ENCODE results near the gene CLPTM1.
"Not testable (repeated sequence)": the region's sequence is repeated elsewhere in the genome, so short reads cannot be mapped to it uniquely, and the experiment has no call there.

Gene CLPTM1, protein sequence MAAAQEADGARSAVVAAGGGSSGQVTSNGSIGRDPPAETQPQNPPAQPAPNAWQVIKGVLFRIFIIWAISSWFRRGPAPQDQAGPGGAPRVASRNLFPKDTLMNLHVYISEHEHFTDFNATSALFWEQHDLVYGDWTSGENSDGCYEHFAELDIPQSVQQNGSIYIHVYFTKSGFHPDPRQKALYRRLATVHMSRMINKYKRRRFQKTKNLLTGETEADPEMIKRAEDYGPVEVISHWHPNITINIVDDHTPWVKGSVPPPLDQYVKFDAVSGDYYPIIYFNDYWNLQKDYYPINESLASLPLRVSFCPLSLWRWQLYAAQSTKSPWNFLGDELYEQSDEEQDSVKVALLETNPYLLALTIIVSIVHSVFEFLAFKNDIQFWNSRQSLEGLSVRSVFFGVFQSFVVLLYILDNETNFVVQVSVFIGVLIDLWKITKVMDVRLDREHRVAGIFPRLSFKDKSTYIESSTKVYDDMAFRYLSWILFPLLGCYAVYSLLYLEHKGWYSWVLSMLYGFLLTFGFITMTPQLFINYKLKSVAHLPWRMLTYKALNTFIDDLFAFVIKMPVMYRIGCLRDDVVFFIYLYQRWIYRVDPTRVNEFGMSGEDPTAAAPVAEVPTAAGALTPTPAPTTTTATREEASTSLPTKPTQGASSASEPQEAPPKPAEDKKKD

DNA sequence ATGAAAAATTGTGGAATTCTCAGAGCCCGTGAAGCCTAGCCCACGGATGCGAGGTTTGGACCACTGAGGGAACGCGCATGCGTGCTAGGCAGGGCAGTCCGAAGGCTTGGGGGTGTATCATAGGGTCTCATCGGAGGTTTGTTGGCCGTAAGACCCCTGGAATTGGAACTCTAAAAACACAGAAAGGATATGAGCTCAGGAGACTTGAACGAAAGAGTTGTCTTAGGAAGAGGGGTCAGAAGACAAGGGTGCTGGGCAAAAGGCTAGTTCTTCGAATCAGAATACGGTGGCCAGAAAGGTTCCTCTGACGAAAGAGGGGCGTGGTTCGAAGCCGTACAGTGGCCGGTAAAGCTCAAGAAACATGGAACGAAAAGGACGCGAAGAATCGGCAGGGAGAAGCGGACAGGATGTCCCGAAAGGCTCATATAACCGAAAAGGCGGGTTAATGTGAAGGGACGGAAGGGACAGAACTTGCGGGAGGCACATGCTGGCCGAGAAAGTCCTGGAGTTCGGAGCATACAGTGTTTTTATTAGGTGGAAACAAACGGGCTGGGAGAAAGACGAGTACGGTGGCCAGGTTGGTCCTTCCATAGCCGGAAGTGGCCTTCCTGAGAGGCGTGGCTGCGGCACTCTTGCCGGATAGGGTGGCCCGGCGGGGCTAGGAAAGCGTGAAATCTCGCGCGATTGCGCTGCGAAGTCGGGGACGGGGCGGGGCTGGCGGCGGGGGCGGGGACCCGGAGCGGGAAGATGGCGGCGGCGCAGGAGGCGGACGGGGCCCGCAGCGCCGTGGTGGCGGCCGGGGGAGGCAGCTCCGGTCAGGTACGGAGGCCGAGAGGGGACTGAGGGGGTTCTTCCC lies at the start of gene CLPTM1:
Gene CLPTM1 (plus strand): TSS at position 732 of the 856 bp plus-strand sequence. CDS start 16 bp downstream, at position 748.
- peak; percentile 40 to 97 (median 93) for DNase-seq

DNA sequence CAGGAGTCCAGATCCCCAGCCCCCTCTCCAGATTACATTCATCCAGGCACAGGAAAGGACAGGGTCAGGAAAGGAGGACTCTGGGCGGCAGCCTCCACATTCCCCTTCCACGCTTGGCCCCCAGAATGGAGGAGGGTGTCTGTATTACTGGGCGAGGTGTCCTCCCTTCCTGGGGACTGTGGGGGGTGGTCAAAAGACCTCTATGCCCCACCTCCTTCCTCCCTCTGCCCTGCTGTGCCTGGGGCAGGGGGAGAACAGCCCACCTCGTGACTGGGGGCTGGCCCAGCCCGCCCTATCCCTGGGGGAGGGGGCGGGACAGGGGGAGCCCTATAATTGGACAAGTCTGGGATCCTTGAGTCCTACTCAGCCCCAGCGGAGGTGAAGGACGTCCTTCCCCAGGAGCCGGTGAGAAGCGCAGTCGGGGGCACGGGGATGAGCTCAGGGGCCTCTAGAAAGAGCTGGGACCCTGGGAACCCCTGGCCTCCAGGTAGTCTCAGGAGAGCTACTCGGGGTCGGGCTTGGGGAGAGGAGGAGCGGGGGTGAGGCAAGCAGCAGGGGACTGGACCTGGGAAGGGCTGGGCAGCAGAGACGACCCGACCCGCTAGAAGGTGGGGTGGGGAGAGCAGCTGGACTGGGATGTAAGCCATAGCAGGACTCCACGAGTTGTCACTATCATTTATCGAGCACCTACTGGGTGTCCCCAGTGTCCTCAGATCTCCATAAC lies 49.6 kb upstream of the CLPTM1 start, which contains the start of gene APOE:
Gene APOE (plus strand): TSS at position 360 of the 724 bp plus-strand sequence. CDS start 829 bp downstream, outside the sequence.
- DNase-seq, result peak in 48 of 58 donors; percentile 6 to 77 (median 48)

DNA sequence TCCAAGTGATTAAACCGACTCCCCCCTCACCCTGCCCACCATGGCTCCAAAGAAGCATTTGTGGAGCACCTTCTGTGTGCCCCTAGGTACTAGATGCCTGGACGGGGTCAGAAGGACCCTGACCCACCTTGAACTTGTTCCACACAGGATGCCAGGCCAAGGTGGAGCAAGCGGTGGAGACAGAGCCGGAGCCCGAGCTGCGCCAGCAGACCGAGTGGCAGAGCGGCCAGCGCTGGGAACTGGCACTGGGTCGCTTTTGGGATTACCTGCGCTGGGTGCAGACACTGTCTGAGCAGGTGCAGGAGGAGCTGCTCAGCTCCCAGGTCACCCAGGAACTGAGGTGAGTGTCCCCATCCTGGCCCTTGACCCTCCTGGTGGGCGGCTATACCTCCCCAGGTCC lies 47.6 kb upstream of the CLPTM1 start:
- no peak for DNase-seq

DNA sequence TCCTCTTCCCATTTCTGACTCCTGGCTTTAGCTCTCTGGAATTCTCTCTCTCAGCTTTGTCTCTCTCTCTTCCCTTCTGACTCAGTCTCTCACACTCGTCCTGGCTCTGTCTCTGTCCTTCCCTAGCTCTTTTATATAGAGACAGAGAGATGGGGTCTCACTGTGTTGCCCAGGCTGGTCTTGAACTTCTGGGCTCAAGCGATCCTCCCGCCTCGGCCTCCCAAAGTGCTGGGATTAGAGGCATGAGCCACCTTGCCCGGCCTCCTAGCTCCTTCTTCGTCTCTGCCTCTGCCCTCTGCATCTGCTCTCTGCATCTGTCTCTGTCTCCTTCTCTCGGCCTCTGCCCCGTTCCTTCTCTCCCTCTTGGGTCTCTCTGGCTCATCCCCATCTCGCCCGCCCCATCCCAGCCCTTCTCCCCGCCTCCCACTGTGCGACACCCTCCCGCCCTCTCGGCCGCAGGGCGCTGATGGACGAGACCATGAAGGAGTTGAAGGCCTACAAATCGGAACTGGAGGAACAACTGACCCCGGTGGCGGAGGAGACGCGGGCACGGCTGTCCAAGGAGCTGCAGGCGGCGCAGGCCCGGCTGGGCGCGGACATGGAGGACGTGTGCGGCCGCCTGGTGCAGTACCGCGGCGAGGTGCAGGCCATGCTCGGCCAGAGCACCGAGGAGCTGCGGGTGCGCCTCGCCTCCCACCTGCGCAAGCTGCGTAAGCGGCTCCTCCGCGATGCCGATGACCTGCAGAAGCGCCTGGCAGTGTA lies 46.9 kb upstream of the CLPTM1 start:
- DNase-seq, result no peak

DNA sequence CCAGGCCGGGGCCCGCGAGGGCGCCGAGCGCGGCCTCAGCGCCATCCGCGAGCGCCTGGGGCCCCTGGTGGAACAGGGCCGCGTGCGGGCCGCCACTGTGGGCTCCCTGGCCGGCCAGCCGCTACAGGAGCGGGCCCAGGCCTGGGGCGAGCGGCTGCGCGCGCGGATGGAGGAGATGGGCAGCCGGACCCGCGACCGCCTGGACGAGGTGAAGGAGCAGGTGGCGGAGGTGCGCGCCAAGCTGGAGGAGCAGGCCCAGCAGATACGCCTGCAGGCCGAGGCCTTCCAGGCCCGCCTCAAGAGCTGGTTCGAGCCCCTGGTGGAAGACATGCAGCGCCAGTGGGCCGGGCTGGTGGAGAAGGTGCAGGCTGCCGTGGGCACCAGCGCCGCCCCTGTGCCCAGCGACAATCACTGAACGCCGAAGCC lies 46.3 kb upstream of the CLPTM1 start:
- peak in 1 of 58 donors; percentile 5 for DNase-seq

DNA sequence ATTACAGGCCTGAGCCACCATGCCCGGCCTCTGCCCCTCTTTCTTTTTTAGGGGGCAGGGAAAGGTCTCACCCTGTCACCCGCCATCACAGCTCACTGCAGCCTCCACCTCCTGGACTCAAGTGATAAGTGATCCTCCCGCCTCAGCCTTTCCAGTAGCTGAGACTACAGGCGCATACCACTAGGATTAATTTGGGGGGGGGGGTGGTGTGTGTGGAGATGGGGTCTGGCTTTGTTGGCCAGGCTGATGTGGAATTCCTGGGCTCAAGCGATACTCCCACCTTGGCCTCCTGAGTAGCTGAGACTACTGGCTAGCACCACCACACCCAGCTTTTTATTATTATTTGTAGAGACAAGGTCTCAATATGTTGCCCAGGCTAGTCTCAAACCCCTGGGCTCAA lies 45.4 kb upstream of the CLPTM1 start:
- DNase-seq, result no peak

DNA sequence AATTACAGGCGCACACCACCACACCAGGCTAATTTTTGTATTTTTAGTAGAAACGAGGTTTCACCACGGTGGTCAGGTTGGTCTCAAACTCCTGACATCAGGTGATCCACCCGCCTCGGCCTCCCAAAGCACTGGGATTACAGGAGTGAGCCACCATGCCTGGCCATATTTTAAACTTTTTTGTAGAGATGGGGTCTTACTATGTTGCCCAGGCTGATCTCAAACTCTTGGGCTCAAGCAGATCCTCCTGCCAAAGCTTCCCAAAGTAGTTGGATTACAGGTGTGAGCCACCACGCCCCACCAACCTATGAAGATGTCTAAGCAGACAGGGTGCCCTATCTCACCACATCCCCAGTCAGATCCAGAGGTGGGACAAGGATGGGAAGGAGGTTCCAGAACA lies 43.3 kb upstream of the CLPTM1 start:
- not testable (repeated sequence) for DNase-seq

DNA sequence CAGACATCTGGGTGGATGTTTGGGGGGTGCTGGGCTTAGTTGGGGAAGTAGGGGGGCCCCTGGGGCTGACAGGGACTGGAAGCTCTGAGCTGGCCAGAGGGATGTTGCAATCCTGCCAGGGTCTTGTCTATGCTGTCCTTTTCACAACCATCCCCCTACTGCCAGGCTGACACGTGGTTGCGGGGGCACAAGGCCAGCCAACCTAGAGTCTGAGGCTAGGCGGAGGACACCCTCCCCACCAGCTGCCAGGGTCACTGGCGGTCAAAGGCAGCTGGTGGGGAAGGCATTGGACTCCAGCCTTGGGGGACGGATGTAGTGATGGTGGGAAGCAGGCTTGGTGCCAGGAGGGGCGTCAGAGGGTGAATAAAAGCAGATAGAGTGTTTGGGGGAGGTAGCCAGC lies 42.3 kb upstream of the CLPTM1 start:
- DNase-seq, result peak in 56 of 58 donors; percentile 3 to 87 (median 73)

DNA sequence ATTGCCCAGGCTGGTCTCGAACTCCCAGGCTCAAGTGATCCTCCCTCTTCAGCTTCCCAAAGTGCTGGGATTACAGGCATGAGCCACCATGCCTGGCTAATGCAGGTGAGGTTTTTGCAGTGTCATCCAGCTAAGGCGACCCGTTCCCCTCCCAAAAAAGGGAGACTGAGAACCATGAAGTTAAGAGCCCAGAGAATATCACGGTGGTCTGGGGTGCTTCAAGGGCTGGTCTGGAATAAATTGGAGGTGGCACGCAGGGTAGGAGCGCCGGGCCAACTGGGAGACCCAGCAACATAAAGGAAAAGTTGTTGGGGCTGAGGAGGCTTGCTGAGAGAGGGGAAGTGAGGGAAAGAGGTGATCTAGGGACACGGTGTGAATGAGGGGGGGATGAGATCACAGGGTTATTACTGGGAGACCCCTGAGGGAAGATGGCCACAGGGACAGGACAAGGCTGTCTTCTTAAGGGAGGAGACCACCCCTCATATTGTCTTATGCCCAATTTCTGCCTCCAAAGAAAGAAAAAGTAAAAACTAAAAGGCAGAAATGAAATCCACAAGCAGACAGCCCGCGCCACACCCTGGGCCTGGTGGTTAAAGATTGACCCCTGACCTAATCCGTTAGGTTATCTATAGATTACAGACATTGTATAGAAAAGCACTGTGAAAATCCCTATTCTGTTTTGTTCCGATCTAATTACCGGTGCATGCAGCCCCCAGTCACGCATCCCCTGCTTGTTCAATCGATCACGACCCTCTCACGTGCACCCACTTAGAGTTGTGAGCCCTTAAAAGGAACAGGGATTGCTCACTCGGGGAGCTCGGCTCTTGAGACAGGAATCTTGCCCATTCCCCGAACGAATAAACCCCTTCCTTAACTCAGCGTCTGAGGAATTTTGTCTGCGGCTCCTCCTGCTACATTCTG lies 41.4 kb upstream of the CLPTM1 start:
- peak in 2 of 58 donors; percentile 8 to 9 for DNase-seq

DNA sequence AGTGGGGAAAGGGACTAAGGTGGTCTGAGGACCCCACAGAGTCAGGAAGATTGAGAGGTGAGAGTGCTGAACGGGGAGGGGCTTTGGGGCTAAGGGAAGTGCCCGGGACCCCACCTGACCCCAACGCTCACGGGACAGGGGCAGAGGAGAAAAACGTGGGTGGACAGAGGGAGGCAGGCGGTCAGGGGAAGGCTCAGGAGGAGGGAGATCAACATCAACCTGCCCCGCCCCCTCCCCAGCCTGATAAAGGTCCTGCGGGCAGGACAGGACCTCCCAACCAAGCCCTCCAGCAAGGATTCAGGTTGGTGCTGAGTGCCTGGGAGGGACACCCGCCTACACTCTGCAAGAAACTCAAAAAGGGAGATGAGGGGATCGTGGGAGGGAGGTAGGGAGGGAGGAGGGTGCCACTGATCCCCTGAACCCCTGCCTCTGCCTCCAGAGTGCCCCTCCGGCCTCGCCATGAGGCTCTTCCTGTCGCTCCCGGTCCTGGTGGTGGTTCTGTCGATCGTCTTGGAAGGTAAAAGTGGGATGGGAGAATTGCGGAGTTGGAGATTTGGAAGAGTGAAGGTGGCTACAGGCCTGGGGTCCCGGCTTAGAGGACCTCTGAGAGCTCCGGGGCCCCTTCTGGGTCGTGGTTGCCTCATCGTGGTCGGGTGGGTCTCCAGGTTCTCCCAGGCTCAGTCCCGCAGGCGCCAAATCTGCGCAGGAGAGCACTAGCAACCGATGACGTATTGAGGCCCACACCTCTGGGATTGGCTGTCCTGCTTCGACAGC lies 40.6 kb upstream of the CLPTM1 start, which contains the start of gene APOC1:
Gene APOC1 (plus strand): TSS at position 176 of the 774 bp plus-strand sequence. CDS start 284 bp downstream, at position 460.
- peak in 57 of 58 donors; percentile 6 to 90 (median 67) for DNase-seq

DNA sequence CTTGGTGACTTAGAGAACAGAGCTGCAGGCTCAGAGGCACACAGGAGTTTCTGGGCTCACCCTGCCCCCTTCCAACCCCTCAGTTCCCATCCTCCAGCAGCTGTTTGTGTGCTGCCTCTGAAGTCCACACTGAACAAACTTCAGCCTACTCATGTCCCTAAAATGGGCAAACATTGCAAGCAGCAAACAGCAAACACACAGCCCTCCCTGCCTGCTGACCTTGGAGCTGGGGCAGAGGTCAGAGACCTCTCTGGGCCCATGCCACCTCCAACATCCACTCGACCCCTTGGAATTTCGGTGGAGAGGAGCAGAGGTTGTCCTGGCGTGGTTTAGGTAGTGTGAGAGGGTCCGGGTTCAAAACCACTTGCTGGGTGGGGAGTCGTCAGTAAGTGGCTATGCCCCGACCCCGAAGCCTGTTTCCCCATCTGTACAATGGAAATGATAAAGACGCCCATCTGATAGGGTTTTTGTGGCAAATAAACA lies 30.9 kb upstream of the CLPTM1 start:
- DNase-seq, result no peak

DNA sequence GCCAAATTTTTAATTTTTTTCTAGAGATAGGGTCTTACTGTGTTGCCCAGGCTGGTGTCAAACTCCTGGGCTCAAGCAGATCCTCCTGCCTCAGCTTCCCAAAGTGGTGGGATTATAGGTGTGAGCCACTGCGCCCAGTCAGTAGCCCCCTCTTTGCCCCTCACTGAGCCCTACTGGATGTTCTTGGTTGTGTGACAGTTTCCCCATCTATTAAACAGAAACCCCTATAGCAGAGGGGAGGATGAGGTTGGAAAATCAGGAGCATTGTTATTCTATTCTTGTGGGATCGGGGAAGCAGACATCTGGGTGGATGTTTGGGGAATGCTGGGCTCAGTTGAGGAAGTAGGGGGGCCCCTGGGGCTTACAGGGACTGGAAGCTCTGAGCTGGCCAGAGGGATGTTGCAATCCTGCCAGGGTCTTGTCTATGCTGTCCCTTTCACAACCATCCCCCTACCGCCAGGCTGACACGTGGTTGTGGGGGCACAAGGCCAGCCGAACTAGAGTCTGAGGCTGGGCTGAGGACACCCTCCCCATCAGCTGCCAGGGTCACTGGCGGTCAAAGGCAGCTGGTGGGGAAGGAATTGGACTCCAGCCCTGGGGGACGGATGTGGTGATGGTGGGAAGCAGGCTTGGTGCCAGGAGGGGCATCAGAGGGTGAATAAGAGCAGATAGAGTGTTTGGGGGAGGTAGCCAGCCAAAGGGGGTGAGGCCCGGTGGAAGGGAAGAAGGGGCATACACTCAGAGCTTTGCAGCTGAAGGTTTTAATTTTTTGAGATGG lies 29.9 kb upstream of the CLPTM1 start:
- DNase-seq, result peak in 57 of 58 donors; percentile 12 to 93 (median 78)

DNA sequence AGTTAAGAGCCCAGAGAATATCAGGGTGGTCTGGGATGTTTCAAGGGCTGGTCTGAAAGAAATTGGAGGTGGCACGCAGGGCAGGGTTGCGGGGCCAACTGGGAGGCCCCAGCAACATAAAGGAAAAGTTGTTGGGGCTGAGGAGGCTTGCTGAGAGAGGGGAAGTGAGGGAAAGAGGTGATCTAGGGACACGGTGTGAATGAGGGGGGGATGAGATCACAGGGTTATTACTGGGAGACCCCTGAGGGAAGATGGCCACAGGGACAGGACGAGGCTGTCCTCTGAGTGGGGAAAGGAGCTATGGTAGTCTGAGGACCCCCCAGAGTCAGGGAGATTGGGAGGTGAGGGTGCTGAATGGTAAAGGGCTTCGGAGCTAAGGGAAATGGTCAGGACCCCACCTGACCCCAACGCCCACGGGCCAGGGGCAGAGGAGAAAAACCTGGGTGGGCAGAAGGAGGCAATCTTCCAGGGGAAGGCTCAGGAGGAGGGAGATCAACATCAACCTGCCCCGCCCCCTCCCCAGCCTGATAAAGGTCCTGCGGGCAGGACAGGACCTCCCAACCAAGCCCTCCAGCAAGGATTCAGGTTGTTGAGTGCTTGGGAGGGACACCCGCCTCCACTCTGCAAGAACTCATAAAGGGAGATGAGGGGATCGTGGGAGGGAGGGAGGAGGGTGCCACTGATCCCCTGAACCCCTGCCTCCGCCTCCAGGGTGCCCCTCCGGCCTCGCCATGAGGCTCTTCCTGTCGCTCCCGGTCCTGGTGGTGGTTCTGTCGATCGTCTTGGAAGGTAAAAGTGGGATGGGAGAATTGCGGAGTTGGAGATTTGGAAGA lies 28.7 kb upstream of the CLPTM1 start:
- DNase-seq, result not testable (repeated sequence)

DNA sequence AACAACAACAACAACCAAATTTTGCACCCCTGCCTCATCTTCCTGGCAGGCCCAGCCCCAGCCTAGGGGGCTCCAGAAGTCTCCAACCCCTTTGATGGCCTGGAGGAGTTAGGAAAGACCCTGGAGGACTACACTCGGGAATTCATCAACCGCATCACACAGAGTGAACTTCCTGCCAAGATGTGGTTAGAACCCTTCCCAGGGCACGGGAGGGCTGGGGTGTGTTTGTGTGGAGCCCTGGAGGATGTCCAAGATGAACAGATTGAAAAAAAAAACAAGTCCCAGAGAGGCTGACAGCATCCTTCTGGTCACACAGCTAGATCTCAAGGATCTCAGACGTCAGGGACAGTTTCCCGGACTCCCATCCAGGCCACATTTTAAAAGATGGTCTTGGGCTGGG lies 27.4 kb upstream of the CLPTM1 start:
- no peak for DNase-seq

DNA sequence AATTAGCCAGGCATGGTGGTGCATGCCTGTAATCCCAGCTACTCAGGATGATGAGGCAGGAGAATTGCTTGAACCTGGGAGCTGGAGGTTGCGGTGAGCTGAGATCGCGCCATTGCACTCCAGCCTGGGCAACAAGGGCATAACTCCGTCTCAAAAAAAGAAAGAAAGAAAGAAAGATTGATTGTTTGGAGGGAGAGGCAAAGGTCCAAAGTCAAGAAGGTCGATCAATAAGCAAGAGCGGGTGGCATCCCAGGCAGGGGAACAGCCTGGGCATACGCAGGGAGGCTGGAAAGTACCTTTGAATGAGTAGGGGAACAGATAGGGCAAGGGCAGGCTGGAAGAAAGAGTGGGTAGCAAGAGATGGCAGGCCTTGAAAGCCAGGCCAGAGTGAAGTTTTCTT lies 25.1 kb upstream of the CLPTM1 start:
- DNase-seq, result no peak

DNA sequence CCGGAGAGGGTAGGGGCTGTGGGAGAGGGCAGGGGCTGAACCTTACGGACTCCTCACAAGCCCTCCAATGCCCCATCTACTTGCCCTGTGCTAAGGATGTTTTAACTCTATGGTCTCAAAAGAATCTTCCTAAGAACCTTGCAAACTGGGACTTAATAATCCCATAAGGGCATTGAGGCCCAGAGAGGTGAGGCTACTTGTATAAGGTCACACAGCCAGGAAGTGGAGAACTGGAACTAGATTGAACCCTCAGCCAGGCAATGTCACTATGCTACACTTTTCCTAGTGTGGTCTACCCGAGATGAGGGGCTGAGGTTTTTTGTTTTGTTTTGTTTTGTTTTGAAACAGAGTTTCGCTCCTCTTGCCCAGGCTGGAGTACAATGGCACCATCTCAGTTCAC lies 23.6 kb upstream of the CLPTM1 start:
- no peak for DNase-seq
